Esophagus squamous epithelium (tissue), 4 donors: Measurements from ENCODE around the gene ARID3A.

ENCODE experiments used
- CTCF ChIP-seq, 6 experiments: fragments of 450-650 bp in 4 of 6; fragments of 200-600 bp in 2 of 6; sonication (generic) in 2 of 6; IDR thresholded peaks; one replicate each; pipeline ENCODE4 v1.5.1; 2016 to 2019; ENCODE audit warnings: antibody characterized with exemption in 6 of 6, mild to moderate bottlenecking in 4 of 6, moderate library complexity in 4 of 6
- POLR2A ChIP-seq, 4 donors: fragments of 450-650 bp; IDR thresholded peaks; one replicate each; pipeline ENCODE4 v1.6.1; 2017; ENCODE audit warnings: antibody characterized with exemption in 4 of 4, mild to moderate bottlenecking in 4 of 4, moderate library complexity in 3 of 4

DNA sequence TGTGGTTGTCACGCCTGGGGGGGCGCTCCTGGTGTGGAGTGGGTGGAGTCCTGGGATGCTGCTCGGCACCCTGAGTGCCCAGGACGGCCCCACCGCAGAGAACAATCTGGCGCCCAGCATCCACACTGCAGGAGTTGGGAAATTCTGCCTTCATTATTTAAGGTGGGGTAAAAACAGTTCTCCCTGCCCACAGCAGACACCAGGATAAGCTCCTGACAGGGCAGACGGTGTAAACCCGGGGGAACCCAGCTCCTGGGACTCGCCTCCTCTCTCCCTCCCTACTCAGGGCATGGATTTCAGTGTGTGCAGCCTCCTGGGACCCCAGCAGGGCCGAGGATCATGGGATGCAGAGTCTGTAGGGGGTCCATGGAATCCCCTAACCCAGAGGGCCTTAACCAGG is 50.6 kb downstream of the ARID3A start:
- TF ChIP-seq CTCF (IDR thresholded peaks at IDR 0.05) (no peak), POLR2A (IDR thresholded peaks at IDR 0.05) (no peak)
